HepG2 (cell line): ENCODE data around the gene POU5F1. TPM values are rescaled to one million over a fixed set of nuclear protein-coding genes. Genes with fewer than 3 reads are reported as not detected.

Source experiments
- ATAC-seq: fragments of 200-7000 bp; cut with Tn5 transposase; 3 replicates; pipeline ENCODE4 v1.9.1; 2020; ENCODE audit warnings: mild to moderate bottlenecking, moderate library complexity
- BruUV-seq: library from RNA; stranded (reverse); fragments of 400-500 nt; replicated peaks from 2 replicates; lab custom pipeline; 2021; lab: Mats Ljungman, UMichigan
- CTCF ChIA-PET: fragments of 300-600 bp; formaldehyde crosslinking; extraction: SDS; loops from one replicate; lab custom pipeline; 2021; ENCODE audit warnings: low total read pairs, inconsistent platforms, low intra/inter-chr PET ratio; lab: Yijun Ruan, JAX
- POLR2A ChIA-PET: fragments of 350-600 bp; sonication (Branson Sonifier 250); formaldehyde crosslinking; loops from one replicate; lab custom pipeline; 2020; ENCODE audit warnings: antibody characterized with exemption, inconsistent platforms; lab: Yijun Ruan, JAX
- DNase-seq: peaks from one replicate; pipeline ENCODE4 v3.0.0-alpha.2; 2015; ENCODE audit warnings: low spot score
- FAIRE-seq: peaks from 3 replicates; lab custom pipeline; 2011; peaks lifted over from hg19 to GRCh38; lab: Jason Lieb, UNC
- H2AFZ ChIP-seq: one replicate; pipeline ENCODE4 v1.6.1; 2011; ENCODE audit warnings: low read length, inconsistent platforms
- H3K27ac ChIP-seq: fragments of 300-600 bp; 3 replicates; pipeline ENCODE4 v1.8.0; 2011; ENCODE audit warnings: mixed run types, mild to moderate bottlenecking, mixed read lengths, low read length, inconsistent platforms; ENCODE audit not compliant: insufficient read depth; ENCODE audit errors: extremely low read length
- H3K27me3 ChIP-seq, 2 experiments: fragments of 200-600 bp in 1 of 2; 2 replicates in 1 of 2; 3 replicates in 1 of 2; pipeline versions ENCODE4 v1.6.0 to v1.8.0; 2011; ENCODE audit warnings: low read length in 2 of 2, mild to moderate bottlenecking in 2 of 2, moderate library complexity in 2 of 2, inconsistent platforms in 1 of 2; ENCODE audit not compliant: insufficient read depth in 2 of 2, control insufficient read depth in 1 of 2
- H3K36me3 ChIP-seq, 2 experiments: fragments of 200-600 bp in 1 of 2; replicated peaks in 1 of 2; 2 replicates in 1 of 2; 3 replicates in 1 of 2; pipeline versions ENCODE4 v1.5.1 to v1.8.0; 2011; ENCODE audit warnings: low read length in 2 of 2, inconsistent platforms in 1 of 2; ENCODE audit not compliant: insufficient read depth in 2 of 2, control insufficient read depth in 1 of 2
- H3K4me1 ChIP-seq: 2 replicates; pipeline ENCODE4 v1.5.1; 2012; ENCODE audit warnings: low read length, inconsistent platforms; ENCODE audit not compliant: insufficient read depth
- H3K4me2 ChIP-seq: 2 replicates; pipeline ENCODE4 v1.6.0; 2011; ENCODE audit warnings: low read depth, low read length, inconsistent platforms
- H3K4me3 ChIP-seq, 3 experiments: fragments of 200-600 bp in 1 of 3; sonication (generic), shearing (Covaris generic) in 1 of 3; replicated peaks in 1 of 3; 2 replicates each; pipeline ENCODE4 v1.5.1; 2011 to 2016; ENCODE audit warnings: low read length in 3 of 3, inconsistent platforms in 2 of 3, low read depth in 2 of 3, mild to moderate bottlenecking in 2 of 3, control low read depth in 1 of 3, mixed read lengths in 1 of 3; ENCODE audit not compliant: insufficient read depth in 1 of 3
- H3K79me2 ChIP-seq: one replicate; pipeline ENCODE4 v1.6.1; 2011; ENCODE audit warnings: low read length, inconsistent platforms; ENCODE audit not compliant: insufficient read depth
- H3K9ac ChIP-seq: 2 replicates; pipeline ENCODE4 v1.6.0; 2011; ENCODE audit warnings: mild to moderate bottlenecking, low read depth, low read length, inconsistent platforms; ENCODE audit not compliant: insufficient read depth
- H3K9me3 ChIP-seq: 2 replicates; pipeline ENCODE4 v1.5.1; 2012; ENCODE audit warnings: mild to moderate bottlenecking, low read length
- H4K20me1 ChIP-seq: 2 replicates; pipeline ENCODE4 v1.6.0; 2011; ENCODE audit warnings: inconsistent platforms, mild to moderate bottlenecking, low read length, moderate library complexity; ENCODE audit not compliant: insufficient read depth
- GATA4 ChIP-seq: sonication (generic); IDR thresholded peaks from 2 replicates; pipeline ENCODE4 v1.6.1; 2016; ENCODE audit warnings: antibody characterized with exemption, low read depth, borderline replicate concordance
- GRHL1 ChIP-seq: sonication (generic); formaldehyde crosslinking; conservative IDR thresholded peaks from 2 replicates; pipeline ENCODE4 v1.8.0; 2022; ENCODE audit warnings: missing genetic modification reagents
- KMT2A ChIP-seq: sonication (generic); formaldehyde crosslinking; IDR thresholded peaks from 2 replicates; pipeline ENCODE4 v1.4.0; 2020; ENCODE audit warnings: missing genetic modification reagents
- MTERF4 ChIP-seq: sonication (generic); formaldehyde crosslinking; IDR thresholded peaks from 2 replicates; pipeline ENCODE4 v1.8.0; 2023; ENCODE audit warnings: mild to moderate bottlenecking, missing genetic modification reagents
- NFKB2 ChIP-seq: sonication (generic); formaldehyde crosslinking; IDR thresholded peaks from 2 replicates; pipeline ENCODE4 v1.4.0; 2020; ENCODE audit warnings: missing genetic modification reagents, borderline replicate concordance
- PITX1 ChIP-seq: sonication (generic); formaldehyde crosslinking; IDR thresholded peaks from 2 replicates; pipeline ENCODE4 v1.5.1; 2020; ENCODE audit warnings: mild to moderate bottlenecking, missing genetic modification reagents
- SOX5 ChIP-seq: IDR thresholded peaks from 2 replicates; pipeline ENCODE4 v1.6.1; 2016; ENCODE audit warnings: borderline replicate concordance
- SP2 ChIP-seq: sonication (generic); formaldehyde crosslinking; IDR thresholded peaks from 2 replicates; pipeline ENCODE4 v1.5.1; 2020; ENCODE audit warnings: mild to moderate bottlenecking, missing genetic modification reagents
- TBX3 ChIP-seq: fragments of 450-650 bp; IDR thresholded peaks from 2 replicates; pipeline ENCODE4 v1.6.1; 2017; ENCODE audit warnings: antibody characterized with exemption, mild to moderate bottlenecking, inconsistent platforms, borderline replicate concordance
- ZMAT3 ChIP-seq: sonication (generic); formaldehyde crosslinking; conservative IDR thresholded peaks from 2 replicates; pipeline ENCODE4 v1.7.0; 2021; ENCODE audit warnings: missing genetic modification reagents
- ZNF143 ChIP-seq: sonication (generic); formaldehyde crosslinking; IDR thresholded peaks from 2 replicates; pipeline ENCODE4 v1.4.0; 2020; ENCODE audit warnings: missing genetic modification reagents
- ZNF678 ChIP-seq: sonication (generic); formaldehyde crosslinking; IDR thresholded peaks from 2 replicates; pipeline ENCODE4 v1.4.0; 2020; ENCODE audit warnings: mild to moderate bottlenecking, missing genetic modification reagents
- ZNF724P ChIP-seq: sonication (generic); formaldehyde crosslinking; IDR thresholded peaks from 2 replicates; pipeline ENCODE4 v1.8.0; 2022; ENCODE audit warnings: missing genetic modification reagents, borderline replicate concordance
- ZNF878 ChIP-seq: sonication (generic); formaldehyde crosslinking; IDR thresholded peaks from 2 replicates; pipeline ENCODE4 v1.8.1; 2023; ENCODE audit warnings: mild to moderate bottlenecking, missing genetic modification reagents, moderate library complexity
- WGBS: methylation state at CpG from one replicate; pipeline ENCODE4 v1.1.6; 2017; ENCODE audit warnings: low lambda C conversion rate; 5-methylcytosine and 5-hydroxymethylcytosine counted together
- in situ Hi-C: cut with HindIII; loops from 2 replicates; pipeline ENCODE4 v1.10.0; 2017; ENCODE audit warnings: low pct_unique_long_range_greater_than_20kb; ENCODE audit not compliant: extremely low pct_ligation_motif_present
- intact Hi-C: fragments of 100-400 bp; cut with micrococcal nuclease; formaldehyde crosslinking; loops from one replicate; pipeline ENCODE4 v1.10.0; 2022; ENCODE audit not compliant: unreplicated experiment
- polyA plus RNA-seq, 8 experiments: library from polyadenylated mRNA; depleted of rRNA in 3 of 8; stranded (reverse) in 7 of 8; unstranded in 1 of 8; fragments of >200 nt; fragmentation: Illumina TruSeq in 4 of 8; extraction: Trizol in 4 of 8; gene quantifications; 2 replicates each; pipeline versions ENCODE4 v1.2.1 to v1.2.3, GENCODE V29; 2011 to 2016; ENCODE audit warnings: low read depth in 4 of 8, missing spikeins in 1 of 8, mixed read lengths in 1 of 8; ENCODE audit not compliant: insufficient read depth in 1 of 8
- total RNA-seq, 5 experiments: library from RNA; depleted of rRNA; stranded (reverse); fragments of >200 nt; fragmentation: Illumina TruSeq; extraction: Trizol; gene quantifications; 2 replicates each; pipeline ENCODE4 v1.2.3, GENCODE V29; 2016; ENCODE audit warnings: low read depth in 1 of 5
- TF ChIP-seq, protein P1 (sequence below): conservative IDR thresholded peaks from 2 replicates; pipeline ENCODE4 v1.6.1; 2018; ENCODE audit warnings: missing genetic modification reagents
- TF ChIP-seq, protein P2 (sequence below): sonication (generic); formaldehyde crosslinking; IDR thresholded peaks from 2 replicates; pipeline ENCODE4 v1.4.0; 2020; ENCODE audit warnings: missing genetic modification reagents
- TF ChIP-seq, protein P3 (sequence below): IDR thresholded peaks from 2 replicates; pipeline ENCODE4 v1.6.1; 2016; ENCODE audit warnings: missing compliant biosample characterization, missing genetic modification reagents, borderline replicate concordance

Gene POU5F1
- total and polyA plus RNA-seq, 2 of the 13 experiments (the other 11 are each of a cell fraction or from before 2014, with no cell fraction given) = 2.5 to 7.2 TPM

- Histone ChIP-seq H3K4me3 (peak within 1 kb of the TSS; percentile 76 to 90 (median 87)), H3K36me3 (peaks cover 4 to 18% of the 10 kb centered on the region in 2 experiments), H3K27ac (peak within 1 kb of the TSS; percentile 66), H3K4me1 (peaks cover 30% of the 10 kb centered on the region), H3K4me2 (peak within 1 kb of the TSS; percentile 99), H3K9me3 (no peaks in the 10 kb centered on the region), H3K9ac (peak within 1 kb of the TSS; percentile 80), H3K27me3 (no peaks in the 10 kb centered on the region), H4K20me1 (no peaks in the 10 kb centered on the region), H2AFZ (peak within 1 kb of the TSS; percentile 35), H3K79me2 (no peaks in the 10 kb centered on the region)
- no peak for FAIRE-seq
- CTCF ChIA-PET = no interaction called here
- no TSS peak for BruUV-seq
- whole genome bisulfite sequencing = 7% methylated on average over 14 of the region's 14 CpGs
- peak; percentile 45 for ATAC-seq
- POLR2A ChIA-PET = interaction anchor here (0.8 to 1.1 kb wide), 3 partner anchors 10 to 36 kb away, joined by 3 read pairs; no protein-coding TSS in a partner anchor
- in situ Hi-C loops (no loop called here), intact Hi-C loops (loop anchor here (1.0 to 2.0 kb wide), 2 partner anchors 29 to 35 kb away; no protein-coding TSS in a partner anchor)
- DNase-seq = no peak
- no peak for TF ChIP-seq ZNF143 (CRISPR knock-in tag)
- TF ChIP-seq, protein P1, sequence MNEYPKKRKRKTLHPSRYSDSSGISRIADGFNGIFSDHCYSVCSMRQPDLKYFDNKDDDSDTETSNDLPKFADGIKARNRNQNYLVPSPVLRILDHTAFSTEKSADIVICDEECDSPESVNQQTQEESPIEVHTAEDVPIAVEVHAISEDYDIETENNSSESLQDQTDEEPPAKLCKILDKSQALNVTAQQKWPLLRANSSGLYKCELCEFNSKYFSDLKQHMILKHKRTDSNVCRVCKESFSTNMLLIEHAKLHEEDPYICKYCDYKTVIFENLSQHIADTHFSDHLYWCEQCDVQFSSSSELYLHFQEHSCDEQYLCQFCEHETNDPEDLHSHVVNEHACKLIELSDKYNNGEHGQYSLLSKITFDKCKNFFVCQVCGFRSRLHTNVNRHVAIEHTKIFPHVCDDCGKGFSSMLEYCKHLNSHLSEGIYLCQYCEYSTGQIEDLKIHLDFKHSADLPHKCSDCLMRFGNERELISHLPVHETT (CRISPR knock-in tag) = 0 out of 2 replicates have a peak, but pooled peaks have one; percentile 6
- TF ChIP-seq, protein P2, sequence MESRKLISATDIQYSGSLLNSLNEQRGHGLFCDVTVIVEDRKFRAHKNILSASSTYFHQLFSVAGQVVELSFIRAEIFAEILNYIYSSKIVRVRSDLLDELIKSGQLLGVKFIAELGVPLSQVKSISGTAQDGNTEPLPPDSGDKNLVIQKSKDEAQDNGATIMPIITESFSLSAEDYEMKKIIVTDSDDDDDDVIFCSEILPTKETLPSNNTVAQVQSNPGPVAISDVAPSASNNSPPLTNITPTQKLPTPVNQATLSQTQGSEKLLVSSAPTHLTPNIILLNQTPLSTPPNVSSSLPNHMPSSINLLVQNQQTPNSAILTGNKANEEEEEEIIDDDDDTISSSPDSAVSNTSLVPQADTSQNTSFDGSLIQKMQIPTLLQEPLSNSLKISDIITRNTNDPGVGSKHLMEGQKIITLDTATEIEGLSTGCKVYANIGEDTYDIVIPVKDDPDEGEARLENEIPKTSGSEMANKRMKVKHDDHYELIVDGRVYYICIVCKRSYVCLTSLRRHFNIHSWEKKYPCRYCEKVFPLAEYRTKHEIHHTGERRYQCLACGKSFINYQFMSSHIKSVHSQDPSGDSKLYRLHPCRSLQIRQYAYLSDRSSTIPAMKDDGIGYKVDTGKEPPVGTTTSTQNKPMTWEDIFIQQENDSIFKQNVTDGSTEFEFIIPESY (CRISPR knock-in tag) = no peak
- no peak for TF ChIP-seq KMT2A (CRISPR knock-in tag)
- TF ChIP-seq SOX5 (CRISPR knock-in tag) = no peak
- TF ChIP-seq, protein P3, sequence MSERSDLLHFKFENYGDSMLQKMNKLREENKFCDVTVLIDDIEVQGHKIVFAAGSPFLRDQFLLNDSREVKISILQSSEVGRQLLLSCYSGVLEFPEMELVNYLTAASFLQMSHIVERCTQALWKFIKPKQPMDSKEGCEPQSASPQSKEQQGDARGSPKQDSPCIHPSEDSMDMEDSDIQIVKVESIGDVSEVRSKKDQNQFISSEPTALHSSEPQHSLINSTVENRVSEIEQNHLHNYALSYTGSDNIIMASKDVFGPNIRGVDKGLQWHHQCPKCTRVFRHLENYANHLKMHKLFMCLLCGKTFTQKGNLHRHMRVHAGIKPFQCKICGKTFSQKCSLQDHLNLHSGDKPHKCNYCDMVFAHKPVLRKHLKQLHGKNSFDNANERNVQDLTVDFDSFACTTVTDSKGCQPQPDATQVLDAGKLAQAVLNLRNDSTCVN (CRISPR knock-in tag) = no peak
- no peak for TF ChIP-seq GRHL1 (CRISPR knock-in tag)
- no peak for TF ChIP-seq ZNF678 (CRISPR knock-in tag)
- no peak for TF ChIP-seq ZNF878
- TF ChIP-seq ZNF724P (CRISPR knock-in tag) = 0 out of 2 replicates have a peak, but pooled peaks have one; percentile 57
- TF ChIP-seq SP2 (CRISPR knock-in tag) = no peak
- 0 out of 2 replicates have a peak, but pooled peaks have one; percentile 13 for TF ChIP-seq GATA4
- no peak for TF ChIP-seq MTERF4 (CRISPR knock-in tag)
- TF ChIP-seq TBX3 = no peak
- no peak for TF ChIP-seq PITX1 (CRISPR knock-in tag)
- TF ChIP-seq NFKB2 = no peak
- TF ChIP-seq ZMAT3 (CRISPR knock-in tag) = 0 out of 2 replicates have a peak, but pooled peaks have one; percentile 6
These were observed 12.9 kb downstream of the POU5F1 start, which contains the start of gene CCHCR1 for GRCh38 chr6:31157513-31158139. CCHCR1 (minus strand) TSS chr6:31157802; CDS start chr6:31157600, 202 bp downstream.
